Upper lobe of left lung (tissue), 6 donors: ENCODE results near the gene APP. TPM values are rescaled to one million over a fixed set of nuclear protein-coding genes. Genes with fewer than 3 reads are reported as not detected.

ENCODE experiments used
- ATAC-seq, 2 donors: fragments of 200-7000 bp; cut with Tn5 transposase; one replicate each; pipeline ENCODE4 v1.9.1; 2022; ENCODE audit warnings: mild to moderate bottlenecking in 2 of 2, moderate library complexity in 2 of 2; ENCODE audit not compliant: low FRiP score in 2 of 2
- DNase-seq, 2 donors: peaks; one replicate each; pipeline ENCODE4 v3.0.0-alpha.2; 2019 to 2020
- H3K27ac ChIP-seq, 4 donors: fragments of 200-600 bp; sonication (generic); one replicate each; pipeline ENCODE4 v1.5.1; 2016 to 2019
- H3K27me3 ChIP-seq, 4 donors: fragments of 200-600 bp; sonication (generic); one replicate each; pipeline ENCODE4 v1.5.1; 2017 to 2019
- H3K36me3 ChIP-seq, 4 donors: fragments of 200-600 bp; sonication (generic); one replicate each; pipeline ENCODE4 v1.5.1; 2016 to 2019
- H3K4me1 ChIP-seq, 4 donors: fragments of 200-600 bp; sonication (generic); one replicate each; pipeline ENCODE4 v1.5.1; 2018 to 2019
- H3K4me3 ChIP-seq, 4 donors: fragments of 200-600 bp; sonication (generic); one replicate each; pipeline ENCODE4 v1.5.1; 2017 to 2019; ENCODE audit warnings: mild to moderate bottlenecking in 2 of 4, moderate library complexity in 1 of 4
- H3K9me3 ChIP-seq, 4 donors: fragments of 200-600 bp; sonication (generic); one replicate each; pipeline ENCODE4 v1.5.1; 2018 to 2019
- EP300 ChIP-seq, 4 donors: sonication (generic); formaldehyde crosslinking; IDR thresholded peaks; one replicate each; pipeline ENCODE4 v1.5.1; 2017; ENCODE audit warnings: antibody characterized with exemption in 4 of 4, control low read depth in 2 of 4
- POLR2A ChIP-seq, 4 donors: fragments of 450-650 bp; IDR thresholded peaks; one replicate each; pipeline ENCODE4 v1.5.1; 2016 to 2017; ENCODE audit warnings: antibody characterized with exemption in 4 of 4, mild to moderate bottlenecking in 2 of 4
- POLR2AphosphoS5 ChIP-seq, 2 donors: sonication (generic); formaldehyde crosslinking; IDR thresholded peaks; one replicate each; pipeline ENCODE4 v1.5.1; 2017; ENCODE audit warnings: antibody characterized with exemption in 2 of 2
- WGBS, 2 donors: methylation state at CpG; one replicate each; pipeline ENCODE4 v1.1.5; 2017 to 2018; 5-methylcytosine and 5-hydroxymethylcytosine counted together
- total RNA-seq, 6 donors: library from RNA; depleted of rRNA in 4 of 6; stranded (reverse); fragments of >200 nt in 4 of 6; gene quantifications; one replicate each; pipeline versions ENCODE4 v1.1.0 to v1.2.1, GENCODE V29; 2016 to 2021
- TF ChIP-seq, protein P1 (sequence below), 6 experiments: fragments of 450-650 bp in 4 of 6; fragments of 200-600 bp in 2 of 6; sonication (generic) in 2 of 6; IDR thresholded peaks; one replicate each; pipeline ENCODE4 v1.5.1; 2016 to 2019; ENCODE audit warnings: antibody characterized with exemption in 6 of 6
- donor health status: DM: no; HTN: no; CAD: no; lungs with moderate emphysema.
- donor health status: DM: no; HTN: yes; CAD: no; lungs with severe emphysema.

APP gene
- total RNA-seq, 6 donors from 2014 or later, result 177 to 444 (median 391) TPM

DNA sequence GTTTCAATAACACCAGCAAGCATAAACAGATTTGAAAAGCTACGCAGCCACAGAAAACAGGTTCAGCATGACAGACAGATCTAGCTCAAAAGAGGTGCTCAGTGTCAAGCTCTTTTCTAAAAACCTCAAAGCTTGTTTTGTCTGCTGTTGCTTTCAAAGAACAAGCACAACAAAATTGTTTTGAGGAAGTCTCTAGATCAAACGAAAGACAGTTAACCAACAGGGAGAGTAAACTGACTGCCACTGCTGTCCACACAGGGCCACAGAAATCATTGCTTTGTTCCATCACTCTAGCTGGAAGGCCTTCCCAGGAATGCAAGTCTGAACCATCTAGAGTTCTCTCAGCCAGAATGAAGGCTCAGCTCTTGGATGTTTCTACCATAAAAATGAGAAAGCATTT lies 12.8 kb downstream of the APP start:
- H3K27me3 ChIP-seq, result no peaks in the 10 kb centered on the region
- DNase-seq, result no peak
- H3K36me3 ChIP-seq, result no peaks in the 10 kb centered on the region
- no peak overlapping the region for H3K4me3 ChIP-seq
- peaks cover 9 to 37% (median 24%) of the 10 kb centered on the region in 4 donors for H3K4me1 ChIP-seq
- 60 to 67% methylated on average over 2 of the region's 2 CpGs for WGBS, 2 donors
- ATAC-seq, result no peak
- TF ChIP-seq, protein P1, sequence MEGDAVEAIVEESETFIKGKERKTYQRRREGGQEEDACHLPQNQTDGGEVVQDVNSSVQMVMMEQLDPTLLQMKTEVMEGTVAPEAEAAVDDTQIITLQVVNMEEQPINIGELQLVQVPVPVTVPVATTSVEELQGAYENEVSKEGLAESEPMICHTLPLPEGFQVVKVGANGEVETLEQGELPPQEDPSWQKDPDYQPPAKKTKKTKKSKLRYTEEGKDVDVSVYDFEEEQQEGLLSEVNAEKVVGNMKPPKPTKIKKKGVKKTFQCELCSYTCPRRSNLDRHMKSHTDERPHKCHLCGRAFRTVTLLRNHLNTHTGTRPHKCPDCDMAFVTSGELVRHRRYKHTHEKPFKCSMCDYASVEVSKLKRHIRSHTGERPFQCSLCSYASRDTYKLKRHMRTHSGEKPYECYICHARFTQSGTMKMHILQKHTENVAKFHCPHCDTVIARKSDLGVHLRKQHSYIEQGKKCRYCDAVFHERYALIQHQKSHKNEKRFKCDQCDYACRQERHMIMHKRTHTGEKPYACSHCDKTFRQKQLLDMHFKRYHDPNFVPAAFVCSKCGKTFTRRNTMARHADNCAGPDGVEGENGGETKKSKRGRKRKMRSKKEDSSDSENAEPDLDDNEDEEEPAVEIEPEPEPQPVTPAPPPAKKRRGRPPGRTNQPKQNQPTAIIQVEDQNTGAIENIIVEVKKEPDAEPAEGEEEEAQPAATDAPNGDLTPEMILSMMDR (IDR thresholded peaks at IDR 0.05), result no peak
- TF ChIP-seq POLR2A (IDR thresholded peaks at IDR 0.05) (no peak), EP300 (IDR thresholded peaks at IDR 0.05) (no peak), POLR2AphosphoS5 (IDR thresholded peaks at IDR 0.05) (no peak)
- no peak overlapping the region for H3K27ac ChIP-seq
- H3K9me3 ChIP-seq, result no peaks in the 10 kb centered on the region

DNA sequence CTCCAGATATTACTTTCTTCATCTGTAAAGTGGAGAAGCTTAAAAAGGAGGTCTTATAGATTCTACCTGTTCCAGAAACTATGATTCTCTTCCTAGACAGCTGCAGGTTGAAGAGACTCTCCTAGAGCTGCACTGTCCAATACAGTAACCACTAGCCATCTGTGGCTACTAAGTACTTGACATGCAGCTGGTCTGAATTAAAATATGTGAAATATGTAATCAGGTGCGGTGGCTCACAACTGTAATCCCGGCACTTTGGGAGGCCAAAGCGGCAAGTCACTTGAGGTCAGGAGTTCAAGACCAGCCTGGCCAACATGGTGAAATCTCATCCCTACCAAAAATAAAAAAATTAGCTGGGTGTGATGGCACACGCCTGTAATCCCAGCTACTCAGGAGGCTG lies 15.8 kb downstream of the APP start:
- Histone ChIP-seq H3K27ac (no peak overlapping the region), H3K4me3 (no peak overlapping the region), H3K36me3 (no peaks in the 10 kb centered on the region), H3K4me1 (peaks cover 8 to 31% (median 15%) of the 10 kb centered on the region in 4 donors), H3K9me3 (no peaks in the 10 kb centered on the region), H3K27me3 (no peaks in the 10 kb centered on the region)
- TF ChIP-seq EP300 (IDR thresholded peaks at IDR 0.05) (no peak), POLR2AphosphoS5 (IDR thresholded peaks at IDR 0.05) (no peak), POLR2A (IDR thresholded peaks at IDR 0.05) (no peak)
- TF ChIP-seq, protein P1 (IDR thresholded peaks at IDR 0.05), result no peak
- DNase-seq (no peak), ATAC-seq (no peak)
- 75 to 85% methylated on average over 4 of the region's 4 CpGs for WGBS, 2 donors

DNA sequence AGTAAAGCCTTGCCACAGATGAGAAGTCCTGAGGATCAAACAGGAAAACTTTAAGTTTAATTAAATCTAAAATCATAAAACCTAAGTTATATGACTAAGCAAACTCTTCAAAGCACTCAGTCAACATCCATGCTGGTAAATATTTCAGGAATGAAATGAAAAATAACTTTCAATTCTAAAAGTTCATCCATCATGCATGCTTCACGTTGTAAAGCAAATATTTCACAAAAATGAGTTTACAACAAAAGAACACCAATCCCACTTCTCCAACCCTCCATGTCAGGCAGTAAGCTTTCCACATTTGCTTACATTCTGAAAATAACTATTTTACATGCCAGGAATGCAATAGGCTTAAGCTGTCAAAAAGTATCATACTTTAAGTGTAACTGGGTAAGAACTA lies 16.8 kb downstream of the APP start:
- TF ChIP-seq POLR2AphosphoS5 (IDR thresholded peaks at IDR 0.05) (no peak), POLR2A (IDR thresholded peaks at IDR 0.05) (no peak), EP300 (IDR thresholded peaks at IDR 0.05) (no peak)
- TF ChIP-seq, protein P1 (IDR thresholded peaks at IDR 0.05), result no peak
- ATAC-seq (no peak), DNase-seq (no peak)
- Histone ChIP-seq H3K27ac (no peak overlapping the region), H3K4me3 (no peak overlapping the region), H3K27me3 (no peaks in the 10 kb centered on the region), H3K4me1 (peaks cover 9 to 30% (median 20%) of the 10 kb centered on the region in 4 donors), H3K9me3 (no peaks in the 10 kb centered on the region), H3K36me3 (no peaks in the 10 kb centered on the region)
- WGBS, 2 donors, result 47 to 51% methylated on average over 1 of the region's 1 CpG

DNA sequence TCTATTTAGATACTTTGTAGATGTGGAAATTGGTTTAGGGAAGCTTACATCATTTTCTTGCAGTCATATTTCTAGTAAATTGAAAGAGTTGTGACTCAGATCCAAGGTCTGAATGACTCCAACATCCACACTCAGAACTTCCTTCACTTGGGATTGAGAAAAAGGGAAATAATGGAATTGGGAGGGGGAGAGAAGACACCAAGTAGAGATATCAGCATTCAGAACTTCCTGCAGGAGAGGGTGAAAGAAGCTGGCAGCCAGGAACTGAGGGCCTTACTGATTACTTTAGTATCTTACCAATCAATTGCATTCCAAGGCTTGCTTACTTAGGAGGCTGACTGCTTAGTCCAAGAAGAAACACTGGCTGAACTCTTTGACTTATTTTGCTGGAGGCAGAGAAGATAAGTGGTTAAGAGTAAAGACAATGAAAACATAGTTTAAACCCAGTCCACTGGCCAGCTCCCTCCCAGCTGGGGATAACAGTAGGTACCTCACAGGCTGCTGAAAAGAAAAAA lies 21.7 kb downstream of the APP start:
- Histone ChIP-seq H3K36me3 (no peaks in the 10 kb centered on the region), H3K27me3 (no peaks in the 10 kb centered on the region), H3K9me3 (no peaks in the 10 kb centered on the region), H3K27ac (peak overlapping the region in 2 of 4 donors; percentile 25 to 63), H3K4me1 (peaks cover 14 to 24% (median 20%) of the 10 kb centered on the region in 4 donors), H3K4me3 (no peak overlapping the region)
- DNase-seq, result no peak
- ATAC-seq, result peak in 1 of 2 donors; percentile 66
- TF ChIP-seq EP300 (IDR thresholded peaks at IDR 0.05), result no peak

DNA sequence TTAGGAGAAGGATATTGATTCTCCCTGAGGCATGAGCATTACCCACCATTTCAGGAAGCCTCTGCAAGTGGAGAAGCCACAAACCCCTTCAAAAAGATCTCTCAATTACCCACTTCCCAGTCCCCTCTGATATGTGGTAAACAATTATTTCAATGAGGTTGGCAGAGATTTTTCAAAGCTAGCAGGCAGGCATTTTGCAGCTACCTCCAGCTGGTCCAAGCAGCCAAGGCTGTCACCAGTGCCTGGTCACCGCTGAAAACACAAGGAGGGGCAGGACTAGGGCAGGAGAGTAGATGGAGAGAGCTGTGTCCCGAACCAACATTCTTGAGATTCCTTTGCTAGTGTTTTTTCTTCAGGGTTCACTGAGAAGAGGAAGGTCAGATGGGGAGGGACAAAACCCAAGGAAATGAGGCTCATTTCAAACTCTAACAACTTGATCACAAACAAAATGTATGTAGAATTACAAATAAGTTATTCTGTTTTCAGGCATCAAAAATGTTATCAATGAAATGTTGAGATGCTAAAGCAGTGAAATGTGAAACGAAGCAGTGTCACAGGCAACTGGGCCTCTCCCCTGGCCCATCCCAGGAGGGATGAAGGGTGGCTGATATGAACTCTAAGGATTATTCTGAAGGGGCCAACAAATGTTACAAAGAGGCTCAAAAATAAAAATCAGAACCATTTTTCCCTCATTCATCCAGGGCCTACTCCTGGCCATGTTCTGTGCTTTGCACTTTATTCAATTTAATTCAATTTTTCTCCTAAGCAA lies 22.3 kb downstream of the APP start:
- H3K9me3 ChIP-seq, result no peaks in the 10 kb centered on the region
- H3K27me3 ChIP-seq, result no peaks in the 10 kb centered on the region
- no peaks in the 10 kb centered on the region for H3K36me3 ChIP-seq
- no peak overlapping the region for H3K4me3 ChIP-seq
- no peak for TF ChIP-seq POLR2A (IDR thresholded peaks at IDR 0.05)
- TF ChIP-seq, protein P1 (IDR thresholded peaks at IDR 0.05), result no peak
- no peak for TF ChIP-seq POLR2AphosphoS5 (IDR thresholded peaks at IDR 0.05)
- no peak for TF ChIP-seq EP300 (IDR thresholded peaks at IDR 0.05)
- DNase-seq (no peak), ATAC-seq (peak in 1 of 2 donors; percentile 34)
- H3K27ac ChIP-seq, result peak overlapping the region in 2 of 4 donors; percentile 25 to 63
- WGBS, 2 donors, result 10 to 56% methylated on average over 3 of the region's 3 CpGs
- peaks cover 7 to 19% (median 14%) of the 10 kb centered on the region in 4 donors for H3K4me1 ChIP-seq
